HFFc6 (cell line): ENCODE measurements around the gene KCNIP4. TPM values are rescaled to one million over a fixed set of nuclear protein-coding genes. Genes with fewer than 3 reads are reported as not detected.

Experiments
- DNase-seq: peaks from one replicate; pipeline ENCODE4 v3.0.0-alpha.2; 2018
- H3K27ac Mint-ChIP-seq: 2 replicates; pipeline ENCODE4 v1.8.0; 2020; ENCODE audit warnings: mild to moderate bottlenecking, mixed read lengths
- H3K27me3 Mint-ChIP-seq: 2 replicates; pipeline ENCODE4 v1.8.0; 2021; ENCODE audit warnings: mild to moderate bottlenecking, moderate library complexity, mixed read lengths; ENCODE audit not compliant: insufficient read depth
- H3K36me3 Mint-ChIP-seq: 2 replicates; pipeline ENCODE4 v1.8.0; 2021; ENCODE audit warnings: low read depth, mixed read lengths
- H3K4me1 Mint-ChIP-seq: 2 replicates; pipeline ENCODE4 v1.8.0; 2020; ENCODE audit warnings: low read depth, mixed read lengths
- H3K4me3 Mint-ChIP-seq: 2 replicates; pipeline ENCODE4 v1.8.0; 2020; ENCODE audit warnings: mild to moderate bottlenecking, moderate library complexity, mixed read lengths
- H3K9me3 Mint-ChIP-seq: 2 replicates; pipeline ENCODE4 v1.8.0; 2020; ENCODE audit warnings: mild to moderate bottlenecking, mixed read lengths
- CTCF ChIP-seq: fragments of 200-600 bp; sonication (generic); IDR thresholded peaks from 2 replicates; pipeline ENCODE4 v1.5.0; 2021; ENCODE audit warnings: antibody characterized with exemption, mild to moderate bottlenecking
- total RNA-seq, 6 experiments: library from RNA; stranded (reverse); fragmentation: NEBNext Ultra II Directional; extraction: Animal tissue kit (Norgen Biotek cat#: 25700); gene quantifications; 2 replicates in 1 of 6; 3 replicates in 5 of 6; pipeline ENCODE4 v1.2.3, GENCODE V29; 2021

KCNIP4 gene
- total RNA-seq, 6 experiments from 2014 or later = not detected

GRCh38 chr4:20825505-20825904 lies 1123.1 kb downstream of the KCNIP4 start:
- Mint-ChIP-seq H3K27ac (peak overlapping the region; percentile 60; the same call in 1 of the 2 replicates), H3K27me3 (no peaks in the 10 kb centered on the region), H3K36me3 (no peaks in the 10 kb centered on the region), H3K4me1 (peaks cover 29% of the 10 kb centered on the region), H3K9me3 (no peaks in the 10 kb centered on the region), H3K4me3 (peak overlapping the region; percentile 8; the same call in 1 of the 2 replicates)
- no peak for TF ChIP-seq CTCF
- no peak for DNase-seq

GRCh38 chr4:20816287-20816686 lies 1132.3 kb downstream of the KCNIP4 start:
- no peak for DNase-seq
- TF ChIP-seq CTCF = no peak
- no peak overlapping the region for H3K4me3 Mint-ChIP-seq
- H3K36me3 Mint-ChIP-seq = no peaks in the 10 kb centered on the region
- no peaks in the 10 kb centered on the region for H3K9me3 Mint-ChIP-seq
- H3K27ac Mint-ChIP-seq = no peak overlapping the region
- H3K27me3 Mint-ChIP-seq = peaks cover 2% of the 10 kb centered on the region; the same call in 1 of the 2 replicates
- peaks cover 18% of the 10 kb centered on the region for H3K4me1 Mint-ChIP-seq

GRCh38 chr4:20813700-20814099 lies 1134.9 kb downstream of the KCNIP4 start:
- H3K4me3 Mint-ChIP-seq = no peak overlapping the region
- no peak for DNase-seq
- no peak overlapping the region for H3K27ac Mint-ChIP-seq

GRCh38 chr4:20809812-20810211 lies 1138.8 kb downstream of the KCNIP4 start:
- no peak for DNase-seq
- Mint-ChIP-seq H3K27ac (no peak overlapping the region), H3K36me3 (no peaks in the 10 kb centered on the region), H3K4me3 (no peak overlapping the region), H3K4me1 (no peaks in the 10 kb centered on the region), H3K27me3 (peaks cover 2% of the 10 kb centered on the region), H3K9me3 (no peaks in the 10 kb centered on the region)
- TF ChIP-seq CTCF = no peak

More at GRCh38 chr4:20813700-20814099, 1134.9 kb downstream of the KCNIP4 start:
- no peak for TF ChIP-seq CTCF
- H3K36me3 Mint-ChIP-seq = no peaks in the 10 kb centered on the region
- no peaks in the 10 kb centered on the region for H3K4me1 Mint-ChIP-seq
- no peaks in the 10 kb centered on the region for H3K9me3 Mint-ChIP-seq
- H3K27me3 Mint-ChIP-seq = peaks cover 2% of the 10 kb centered on the region

GRCh38 chr4:20805716-20806115 lies 1142.9 kb downstream of the KCNIP4 start:
- Mint-ChIP-seq H3K27me3 (no peaks in the 10 kb centered on the region; the same call in none of the 2 replicates), H3K4me1 (no peaks in the 10 kb centered on the region), H3K36me3 (no peaks in the 10 kb centered on the region), H3K27ac (no peak overlapping the region), H3K9me3 (no peaks in the 10 kb centered on the region), H3K4me3 (no peak overlapping the region)
- no peak for DNase-seq
- TF ChIP-seq CTCF = no peak
